ENCODE results near the gene HOTAIR.
A peak's percentile ranks its signal among the peaks of the same experiment; 100 is the strongest.

The HOTAIR gene

DNA sequence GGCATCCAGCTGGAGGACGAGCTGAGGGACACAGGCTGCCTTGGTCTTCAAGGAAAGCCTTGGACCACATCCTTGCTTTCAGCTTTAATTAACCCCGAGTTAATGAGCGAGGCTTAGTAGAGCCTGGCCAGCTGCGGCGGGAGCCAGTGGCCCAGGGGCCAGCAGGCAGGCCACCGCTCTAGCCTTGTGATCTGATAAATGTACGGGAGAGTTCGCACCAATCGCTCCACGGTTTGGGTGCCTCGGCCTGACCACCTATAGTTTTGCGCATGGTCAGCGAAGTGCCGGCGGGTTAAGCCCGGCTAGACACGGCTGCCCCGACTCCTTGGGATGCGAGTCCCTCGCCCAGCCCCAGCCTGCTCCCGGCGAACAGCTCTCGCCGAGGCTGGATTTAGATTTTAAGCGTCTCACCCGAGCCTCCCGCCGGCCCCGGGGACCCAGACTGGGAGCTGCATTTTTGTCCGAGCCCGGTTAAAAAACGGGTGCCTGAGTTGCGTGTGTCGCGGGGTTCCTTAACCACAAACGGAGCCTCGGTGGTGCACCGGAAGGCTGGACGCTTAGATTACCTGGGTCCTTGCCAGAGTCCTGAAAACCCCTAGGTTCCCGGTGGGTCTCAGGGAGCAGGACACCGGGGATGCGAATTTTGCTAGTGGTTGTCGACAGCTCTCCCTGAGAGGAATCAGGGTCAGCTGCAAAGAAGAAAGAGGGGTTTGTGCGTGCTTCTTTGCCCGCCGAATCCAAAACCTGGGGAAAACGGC, 23.0 kb downstream of the HOTAIR start:
- Histone ChIP-seq H3K4ac (ENCODE audit: low read length) (no peak overlapping the region), H3K4me3 (ENCODE audit: low read length in 2 of 2) (no peak overlapping the region), H3K79me1 (ENCODE audit: low read depth, low read length) (peaks cover 3% of the 10 kb centered on the region), H4K91ac (ENCODE audit: low read depth, low read length, poor library complexity) (no peak overlapping the region), H3K23ac (ENCODE audit: low read depth, low read length, poor library complexity) (no peak overlapping the region), H2BK12ac (ENCODE audit: low read length) (no peak overlapping the region), H2BK15ac (ENCODE audit: low read length) (no peak overlapping the region), H3K4me1 (ENCODE audit: control insufficient read depth in 2 of 2, insufficient read depth in 1 of 2, low read depth in 1 of 2, low read length in 2 of 2) (no peaks in the 10 kb centered on the region), H3K27me3 (ENCODE audit: control insufficient read depth in 3 of 3, insufficient read depth in 3 of 3, low read depth in 1 of 3, low read length in 3 of 3) (peaks cover 76 to 100% (median 99%) of the 10 kb centered on the region in 3 experiments), H2AK5ac (ENCODE audit: low read depth, low read length) (no peak overlapping the region), H2BK5ac (ENCODE audit: low read length) (no peak overlapping the region), H3K36me3 (replicated peaks in 1 of 2; ENCODE audit: control insufficient read depth in 2 of 2, insufficient read depth in 2 of 2, low read length in 2 of 2) (no peaks in the 10 kb centered on the region), H4K8ac (ENCODE audit: low read depth, low read length) (no peak overlapping the region), H3K9ac (ENCODE audit: low read depth, low read length, poor library complexity) (no peak overlapping the region), H2BK120ac (ENCODE audit: low read depth, low read length) (no peak overlapping the region), H3K9me3 (replicated peaks in 1 of 2; ENCODE audit: control insufficient read depth in 2 of 2, insufficient read depth in 1 of 2, low read depth in 1 of 2, low read length in 2 of 2) (peaks cover 0 to 11% of the 10 kb centered on the region in 2 donors), H3K27ac (replicated peaks; ENCODE audit: low read length) (no peak overlapping the region), H3K14ac (ENCODE audit: low read length) (peak overlapping the region; percentile 38), H3K18ac (ENCODE audit: low read length) (no peak overlapping the region), H2AFZ (ENCODE audit: low read length) (no peak overlapping the region), H3K4me2 (ENCODE audit: insufficient read depth, low read length, poor library complexity, severe bottlenecking) (no peak overlapping the region)
- no CpG with 5 or more reads among the region's 47 CpGs for WGBS, 2 donors (ENCODE audit: extremely low coverage in 2 of 2, insufficient read length in 2 of 2, insufficient replicate concordance in 1 of 2)
- no peak for DNase-seq (ENCODE audit: low spot score)

DNA sequence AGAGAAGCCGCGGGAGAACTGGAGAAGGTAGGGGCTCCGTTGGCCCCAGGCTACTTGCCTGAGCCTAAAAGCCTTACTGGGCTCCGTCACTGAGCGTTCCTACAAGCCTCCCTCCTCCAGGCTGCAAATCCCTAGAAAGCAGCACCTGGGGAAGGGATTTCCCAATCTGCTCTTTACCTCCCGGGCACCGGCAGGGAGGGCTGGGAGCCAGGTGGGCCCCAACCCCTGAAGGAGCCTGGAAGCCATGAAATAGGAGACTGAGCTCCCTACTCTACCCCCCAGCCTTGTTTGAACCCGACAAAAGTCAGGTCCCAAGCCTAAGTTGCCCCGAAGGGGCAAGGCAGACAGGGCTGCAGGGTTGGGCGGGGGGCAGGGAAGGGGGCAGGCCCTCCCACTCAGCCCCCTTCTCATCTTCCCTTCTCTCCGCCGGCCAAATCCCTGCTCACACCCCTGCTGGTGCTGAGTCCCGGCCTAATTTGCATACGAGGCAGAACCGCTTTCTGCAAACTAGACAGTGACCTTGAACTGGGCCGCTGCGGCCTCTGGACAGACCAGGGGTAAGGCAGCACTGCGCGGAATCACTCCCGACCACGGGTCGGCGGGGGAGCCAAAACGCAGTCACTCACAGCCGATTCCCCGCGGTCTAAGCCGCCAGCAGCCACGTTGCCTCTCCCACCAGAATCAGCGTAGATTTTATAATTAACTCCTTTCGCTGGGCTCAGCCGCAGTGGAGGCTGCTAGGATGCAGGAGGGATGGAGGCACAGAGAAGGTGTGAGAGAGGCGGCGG, 23.8 kb downstream of the HOTAIR start:
- Histone ChIP-seq H4K8ac (ENCODE audit: low read depth, low read length) (no peak overlapping the region), H3K4ac (ENCODE audit: low read length) (no peak overlapping the region), H3K4me2 (ENCODE audit: insufficient read depth, low read length, poor library complexity, severe bottlenecking) (peak overlapping the region; percentile 11), H3K4me3 (ENCODE audit: low read length in 2 of 2) (no peak overlapping the region), H3K23ac (ENCODE audit: low read depth, low read length, poor library complexity) (peak overlapping the region; percentile 89), H3K18ac (ENCODE audit: low read length) (no peak overlapping the region), H3K79me1 (ENCODE audit: low read depth, low read length) (peaks cover 3% of the 10 kb centered on the region), H2BK5ac (ENCODE audit: low read length) (no peak overlapping the region), H2BK15ac (ENCODE audit: low read length) (no peak overlapping the region), H4K91ac (ENCODE audit: low read depth, low read length, poor library complexity) (no peak overlapping the region), H3K14ac (ENCODE audit: low read length) (peak overlapping the region; percentile 38), H2BK120ac (ENCODE audit: low read depth, low read length) (no peak overlapping the region), H2BK12ac (ENCODE audit: low read length) (no peak overlapping the region), H3K36me3 (replicated peaks in 1 of 2; ENCODE audit: control insufficient read depth in 2 of 2, insufficient read depth in 2 of 2, low read length in 2 of 2) (no peaks in the 10 kb centered on the region), H3K4me1 (ENCODE audit: control insufficient read depth in 2 of 2, insufficient read depth in 1 of 2, low read depth in 1 of 2, low read length in 2 of 2) (no peaks in the 10 kb centered on the region), H3K27me3 (ENCODE audit: control insufficient read depth in 3 of 3, insufficient read depth in 3 of 3, low read depth in 1 of 3, low read length in 3 of 3) (peaks cover 72 to 100% (median 99%) of the 10 kb centered on the region in 3 experiments), H2AFZ (ENCODE audit: low read length) (no peak overlapping the region), H3K9me3 (replicated peaks in 1 of 2; ENCODE audit: control insufficient read depth in 2 of 2, insufficient read depth in 1 of 2, low read depth in 1 of 2, low read length in 2 of 2) (peaks cover 0 to 8% of the 10 kb centered on the region in 2 donors), H2AK5ac (ENCODE audit: low read depth, low read length) (no peak overlapping the region), H3K9ac (ENCODE audit: low read depth, low read length, poor library complexity) (no peak overlapping the region), H3K27ac (replicated peaks; ENCODE audit: low read length) (no peak overlapping the region)
- WGBS, 2 donors (ENCODE audit: extremely low coverage in 2 of 2, insufficient read length in 2 of 2, insufficient replicate concordance in 1 of 2) = no CpG with 5 or more reads among the region's 34 CpGs
- DNase-seq (ENCODE audit: low spot score) = no peak

DNA sequence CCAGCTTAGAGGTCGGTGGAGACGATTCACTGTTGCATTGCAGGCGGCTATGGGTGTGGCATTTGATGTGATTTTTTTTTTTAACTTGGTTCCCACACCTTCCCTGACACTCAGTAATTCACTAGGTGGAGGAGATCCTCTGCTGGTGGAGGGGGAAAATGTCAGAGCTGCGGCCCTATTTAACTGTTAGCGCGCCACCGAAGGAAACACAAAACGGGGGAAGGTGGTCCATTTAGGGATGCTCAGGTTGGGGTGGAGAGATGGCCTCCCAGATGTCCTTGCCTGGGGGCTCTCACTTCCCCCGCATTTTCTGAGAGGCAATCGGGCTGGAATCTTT, 24.3 kb downstream of the HOTAIR start:
- H3K14ac ChIP-seq (ENCODE audit: low read length) = no peak overlapping the region
- peak overlapping the region; percentile 55 for H3K23ac ChIP-seq (ENCODE audit: low read depth, low read length, poor library complexity)
- H2AFZ ChIP-seq (ENCODE audit: low read length) = no peak overlapping the region
- no peak overlapping the region for H3K4me2 ChIP-seq (ENCODE audit: insufficient read depth, low read length, poor library complexity, severe bottlenecking)
- no peak for DNase-seq (ENCODE audit: low spot score)
- no peaks in the 10 kb centered on the region for H3K36me3 ChIP-seq (replicated peaks in 1 of 2; ENCODE audit: control insufficient read depth in 2 of 2, insufficient read depth in 2 of 2, low read length in 2 of 2)
- no peak overlapping the region for H2BK120ac ChIP-seq (ENCODE audit: low read depth, low read length)
- no peak overlapping the region for H2BK15ac ChIP-seq (ENCODE audit: low read length)
- no peaks in the 10 kb centered on the region for H3K4me1 ChIP-seq (ENCODE audit: control insufficient read depth in 2 of 2, insufficient read depth in 1 of 2, low read depth in 1 of 2, low read length in 2 of 2)
- H3K18ac ChIP-seq (ENCODE audit: low read length) = no peak overlapping the region
- no CpG with 5 or more reads among the region's 10 CpGs for WGBS, 2 donors (ENCODE audit: extremely low coverage in 2 of 2, insufficient read length in 2 of 2, insufficient replicate concordance in 1 of 2)
- no peak overlapping the region for H3K4me3 ChIP-seq (ENCODE audit: low read length in 2 of 2)
- peaks cover 0 to 9% of the 10 kb centered on the region in 2 donors for H3K9me3 ChIP-seq (replicated peaks in 1 of 2; ENCODE audit: control insufficient read depth in 2 of 2, insufficient read depth in 1 of 2, low read depth in 1 of 2, low read length in 2 of 2)
- H2BK5ac ChIP-seq (ENCODE audit: low read length) = no peak overlapping the region
- H2BK12ac ChIP-seq (ENCODE audit: low read length) = no peak overlapping the region
- H3K4ac ChIP-seq (ENCODE audit: low read length) = no peak overlapping the region
- peaks cover 71 to 100% (median 99%) of the 10 kb centered on the region in 3 experiments for H3K27me3 ChIP-seq (ENCODE audit: control insufficient read depth in 3 of 3, insufficient read depth in 3 of 3, low read depth in 1 of 3, low read length in 3 of 3)
- no peak overlapping the region for H3K9ac ChIP-seq (ENCODE audit: low read depth, low read length, poor library complexity)
- H3K27ac ChIP-seq (replicated peaks; ENCODE audit: low read length) = no peak overlapping the region
- no peak overlapping the region for H2AK5ac ChIP-seq (ENCODE audit: low read depth, low read length)
- H3K79me1 ChIP-seq (ENCODE audit: low read depth, low read length) = peaks cover 3% of the 10 kb centered on the region
- no peak overlapping the region for H4K91ac ChIP-seq (ENCODE audit: low read depth, low read length, poor library complexity)
- H4K8ac ChIP-seq (ENCODE audit: low read depth, low read length) = no peak overlapping the region
